Thoracic aorta (tissue), 2 donors: Measurements from ENCODE around the gene OSBPL5. TPM values are rescaled to one million over a fixed set of nuclear protein-coding genes. Genes with fewer than 3 reads are reported as not detected.
A peak's percentile ranks its signal among the peaks of the same experiment; 100 is the strongest.
"Not testable (repeated sequence)": the region's sequence is repeated elsewhere in the genome, so short reads cannot be mapped to it uniquely, and the experiment has no call there.

Source experiments
- ATAC-seq: fragments of 150-250 bp; one replicate; pipeline ENCODE4 v1.8.0; 2017; ENCODE audit warnings: low read depth; ENCODE audit not compliant: insufficient number of reproducible peaks, low FRiP score
- DNase-seq: peaks from one replicate; pipeline ENCODE4 v3.0.0-alpha.2; 2020; ENCODE audit warnings: low spot score
- H3K27ac ChIP-seq, 2 donors: fragments of 200-600 bp; sonication (generic); 1 replicate in 1 of 2; 2 replicates in 1 of 2; pipeline ENCODE4 v1.5.1; 2016; ENCODE audit warnings: mild to moderate bottlenecking in 2 of 2, moderate library complexity in 2 of 2
- H3K27me3 ChIP-seq: fragments of 200-600 bp; sonication (generic); replicated peaks from 2 replicates; pipeline ENCODE4 v1.6.0; 2016; ENCODE audit warnings: mild to moderate bottlenecking; ENCODE audit not compliant: insufficient read depth
- H3K36me3 ChIP-seq: fragments of 200-600 bp; sonication (generic); one replicate; pipeline ENCODE4 v1.5.1; 2016
- H3K4me1 ChIP-seq, 2 donors: fragments of 200-600 bp; sonication (generic); 1 replicate in 1 of 2; 2 replicates in 1 of 2; pipeline versions ENCODE4 v1.5.1 to v1.6.0; 2016; ENCODE audit warnings: low read depth in 2 of 2, mild to moderate bottlenecking in 1 of 2; ENCODE audit not compliant: control insufficient read depth in 1 of 2
- H3K4me3 ChIP-seq: fragments of 200-600 bp; sonication (generic); 2 replicates; pipeline ENCODE4 v1.5.1; 2016; ENCODE audit warnings: mild to moderate bottlenecking
- H3K9me3 ChIP-seq: fragments of 200-600 bp; sonication (generic); 2 replicates; pipeline ENCODE4 v1.5.1; 2016
- total RNA-seq, 2 donors: library from RNA; depleted of rRNA; stranded (reverse); fragments of >200 nt; gene quantifications; one replicate each; pipeline versions ENCODE4 v1.1.0 to v1.2.3, GENCODE V29; 2016
- TF ChIP-seq, protein P1 (sequence below): fragments of 200-600 bp; sonication (generic); IDR thresholded peaks from one replicate; pipeline ENCODE4 v1.5.1; 2019; ENCODE audit warnings: antibody characterized with exemption

Gene OSBPL5
- total RNA-seq, 2 donors from 2014 or later, result 99.9 to 121 TPM

DNA sequence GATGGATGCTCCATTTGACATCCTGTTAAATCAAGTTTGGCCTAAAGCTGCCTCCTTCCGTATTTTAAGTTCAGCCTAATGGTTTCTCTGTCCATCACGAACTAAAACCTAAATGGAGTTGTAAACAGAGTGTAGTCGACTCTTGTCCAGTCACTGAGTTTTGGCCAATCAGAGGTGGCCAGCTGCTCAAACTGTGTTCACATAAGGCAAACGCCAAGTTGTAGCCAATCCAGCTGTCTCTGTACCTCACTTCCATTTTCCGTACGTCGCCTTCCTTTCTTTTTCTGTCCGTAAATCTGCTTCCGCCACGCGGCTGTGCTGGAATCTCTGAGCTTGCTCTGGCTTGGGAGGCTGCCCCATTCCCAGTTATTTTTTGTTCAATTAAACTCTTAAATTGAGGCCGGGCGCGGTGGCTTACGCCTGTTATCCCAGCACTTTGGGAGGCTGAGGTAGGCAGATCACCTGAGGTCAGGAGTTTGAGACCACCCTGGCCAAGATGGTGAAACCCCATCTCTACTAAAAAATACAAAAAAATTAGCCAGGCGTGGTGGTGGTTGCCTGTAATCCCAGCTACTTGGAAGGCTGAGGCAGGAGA, 87.2 kb downstream of the OSBPL5 start:
- H3K27me3 ChIP-seq, result no peaks in the 10 kb centered on the region
- TF ChIP-seq, protein P1, sequence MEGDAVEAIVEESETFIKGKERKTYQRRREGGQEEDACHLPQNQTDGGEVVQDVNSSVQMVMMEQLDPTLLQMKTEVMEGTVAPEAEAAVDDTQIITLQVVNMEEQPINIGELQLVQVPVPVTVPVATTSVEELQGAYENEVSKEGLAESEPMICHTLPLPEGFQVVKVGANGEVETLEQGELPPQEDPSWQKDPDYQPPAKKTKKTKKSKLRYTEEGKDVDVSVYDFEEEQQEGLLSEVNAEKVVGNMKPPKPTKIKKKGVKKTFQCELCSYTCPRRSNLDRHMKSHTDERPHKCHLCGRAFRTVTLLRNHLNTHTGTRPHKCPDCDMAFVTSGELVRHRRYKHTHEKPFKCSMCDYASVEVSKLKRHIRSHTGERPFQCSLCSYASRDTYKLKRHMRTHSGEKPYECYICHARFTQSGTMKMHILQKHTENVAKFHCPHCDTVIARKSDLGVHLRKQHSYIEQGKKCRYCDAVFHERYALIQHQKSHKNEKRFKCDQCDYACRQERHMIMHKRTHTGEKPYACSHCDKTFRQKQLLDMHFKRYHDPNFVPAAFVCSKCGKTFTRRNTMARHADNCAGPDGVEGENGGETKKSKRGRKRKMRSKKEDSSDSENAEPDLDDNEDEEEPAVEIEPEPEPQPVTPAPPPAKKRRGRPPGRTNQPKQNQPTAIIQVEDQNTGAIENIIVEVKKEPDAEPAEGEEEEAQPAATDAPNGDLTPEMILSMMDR, result no peak
- H3K4me1 ChIP-seq, result peaks cover 0 to 9% of the 10 kb centered on the region in 2 donors
- no peaks in the 10 kb centered on the region for H3K36me3 ChIP-seq
- no peak overlapping the region for H3K27ac ChIP-seq
- no peak for DNase-seq
- no peaks in the 10 kb centered on the region for H3K9me3 ChIP-seq
- no peak for ATAC-seq
- no peak overlapping the region for H3K4me3 ChIP-seq

DNA sequence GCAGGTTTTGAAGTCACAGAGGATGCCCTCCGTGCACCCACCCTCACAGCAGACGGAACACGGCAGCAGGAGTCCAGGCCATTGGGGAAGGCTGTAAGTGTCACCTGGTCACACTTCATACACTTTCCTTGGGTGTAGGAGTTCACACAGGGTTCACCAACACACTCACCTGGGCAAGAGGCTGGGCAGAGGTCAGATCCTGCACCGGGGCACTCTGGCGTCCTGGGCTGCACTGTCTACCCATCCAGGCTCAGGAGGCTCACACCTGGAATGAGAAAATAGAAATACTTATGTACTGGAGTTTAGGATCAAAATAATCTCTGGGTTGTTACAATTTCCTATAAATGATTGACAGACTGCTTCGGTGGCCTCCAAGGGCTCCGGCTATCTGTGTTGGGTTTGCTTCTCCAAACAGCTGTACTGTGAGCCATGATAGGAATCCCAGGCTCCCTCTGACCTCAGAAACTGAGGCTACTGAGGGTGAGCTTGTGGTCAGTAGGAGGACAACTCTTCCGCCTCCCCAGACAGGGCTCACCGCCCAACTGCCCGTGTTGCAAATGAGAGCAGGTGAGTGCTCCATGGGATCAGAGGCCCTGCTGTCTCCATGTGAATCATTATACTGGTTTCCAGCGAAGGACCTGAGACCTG, 87.8 kb downstream of the OSBPL5 start:
- ATAC-seq, result no peak
- no peaks in the 10 kb centered on the region for H3K27me3 ChIP-seq
- DNase-seq, result no peak

DNA sequence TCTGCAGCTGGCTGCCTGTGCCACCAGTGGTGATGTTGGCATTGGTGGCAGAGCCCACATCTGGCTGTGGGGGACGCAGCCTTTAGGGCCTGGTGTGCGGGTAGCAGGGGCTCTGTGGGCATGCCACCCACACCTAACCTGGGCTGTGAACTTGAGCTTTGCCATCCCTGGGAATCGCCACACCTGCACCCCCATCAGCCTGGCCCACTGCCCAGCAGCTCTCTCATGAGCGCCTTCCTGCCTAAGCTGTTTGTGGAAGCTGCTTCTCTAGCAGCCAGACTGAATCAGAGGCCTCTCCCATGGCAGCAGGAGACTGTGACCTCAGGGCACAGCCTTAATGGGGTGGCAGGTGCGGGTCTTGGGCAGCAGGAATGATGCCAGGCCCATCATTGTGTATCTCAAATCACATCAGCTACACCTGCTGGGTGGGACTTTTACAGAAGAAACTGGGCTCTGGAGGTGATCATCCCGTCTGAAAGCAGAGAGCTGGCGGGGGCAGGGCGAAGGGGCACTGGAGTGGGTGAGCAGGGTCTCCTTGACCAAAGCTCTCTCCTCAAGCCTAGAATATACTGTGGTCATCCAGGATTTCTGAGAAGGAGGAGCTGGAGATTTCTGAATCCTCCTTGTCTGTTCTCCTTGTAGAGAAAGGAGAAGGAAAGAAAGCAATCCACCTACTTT, 90.1 kb downstream of the OSBPL5 start:
- Histone ChIP-seq H3K36me3 (no peaks in the 10 kb centered on the region), H3K27me3 (no peaks in the 10 kb centered on the region), H3K9me3 (no peaks in the 10 kb centered on the region), H3K27ac (no peak overlapping the region), H3K4me3 (no peak overlapping the region), H3K4me1 (peaks cover 0 to 12% of the 10 kb centered on the region in 2 donors)
- DNase-seq, result no peak
- ATAC-seq, result no peak
- TF ChIP-seq, protein P1, result no peak

More for the DNA sequence above, 87.8 kb downstream of the OSBPL5 start:
- Histone ChIP-seq H3K9me3 (no peaks in the 10 kb centered on the region), H3K36me3 (no peaks in the 10 kb centered on the region), H3K27ac (no peak overlapping the region), H3K4me3 (no peak overlapping the region), H3K4me1 (peaks cover 0 to 12% of the 10 kb centered on the region in 2 donors)
- TF ChIP-seq, protein P1, result no peak

DNA sequence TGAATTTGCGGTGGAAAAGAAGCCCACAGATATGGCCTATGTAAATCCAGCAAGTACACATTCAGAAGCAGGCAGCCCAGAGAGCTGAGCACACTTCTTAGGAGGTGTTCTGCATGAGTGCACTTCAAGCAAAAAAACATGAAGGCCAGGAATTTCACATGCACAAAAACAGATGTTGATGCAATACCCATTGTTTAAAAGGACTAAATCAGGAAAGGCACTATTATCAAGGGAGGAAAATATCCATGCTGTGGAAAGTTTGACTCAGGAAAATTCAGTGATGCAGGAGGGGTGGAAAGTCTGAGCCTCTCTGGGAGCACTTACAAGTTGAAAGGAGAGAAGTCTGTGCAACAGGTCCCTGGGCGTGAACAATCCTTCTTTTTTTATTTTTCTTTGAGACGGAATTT, 92.1 kb downstream of the OSBPL5 start:
- no peaks in the 10 kb centered on the region for H3K9me3 ChIP-seq
- H3K4me3 ChIP-seq, result no peak overlapping the region
- peaks cover 0 to 12% of the 10 kb centered on the region in 2 donors for H3K4me1 ChIP-seq
- peak overlapping the region in 1 of 2 donors; percentile 42 for H3K27ac ChIP-seq
- TF ChIP-seq, protein P1, result no peak
- peak; percentile 92 for ATAC-seq
- DNase-seq, result no peak
- no peaks in the 10 kb centered on the region for H3K27me3 ChIP-seq
- no peaks in the 10 kb centered on the region for H3K36me3 ChIP-seq

DNA sequence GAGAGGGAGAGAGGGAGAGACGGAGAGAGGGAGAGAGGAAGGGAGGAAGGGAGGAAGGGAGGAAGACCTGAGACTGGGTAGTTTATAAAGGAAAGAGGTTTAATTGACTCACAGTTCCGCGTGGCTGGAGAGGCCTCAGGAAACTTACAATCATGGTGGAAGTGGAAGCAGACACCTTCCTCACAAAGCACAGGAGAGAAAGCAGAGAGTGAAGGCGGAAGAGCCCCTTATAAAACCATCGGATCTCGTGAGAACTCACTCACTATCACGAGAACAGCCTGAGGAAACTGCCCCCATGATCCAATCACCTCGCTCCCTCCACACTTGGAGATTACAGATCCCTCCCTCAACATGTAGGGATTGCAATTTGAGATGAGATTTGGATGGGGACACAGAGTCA, 95.7 kb downstream of the OSBPL5 start:
- no peak overlapping the region for H3K27ac ChIP-seq
- DNase-seq (no peak), ATAC-seq (no peak)
- H3K9me3 ChIP-seq, result no peaks in the 10 kb centered on the region
- peaks cover 0 to 12% of the 10 kb centered on the region in 2 donors for H3K4me1 ChIP-seq
- H3K4me3 ChIP-seq, result no peak overlapping the region
- no peaks in the 10 kb centered on the region for H3K27me3 ChIP-seq
- no peaks in the 10 kb centered on the region for H3K36me3 ChIP-seq
- TF ChIP-seq, protein P1, result no peak

DNA sequence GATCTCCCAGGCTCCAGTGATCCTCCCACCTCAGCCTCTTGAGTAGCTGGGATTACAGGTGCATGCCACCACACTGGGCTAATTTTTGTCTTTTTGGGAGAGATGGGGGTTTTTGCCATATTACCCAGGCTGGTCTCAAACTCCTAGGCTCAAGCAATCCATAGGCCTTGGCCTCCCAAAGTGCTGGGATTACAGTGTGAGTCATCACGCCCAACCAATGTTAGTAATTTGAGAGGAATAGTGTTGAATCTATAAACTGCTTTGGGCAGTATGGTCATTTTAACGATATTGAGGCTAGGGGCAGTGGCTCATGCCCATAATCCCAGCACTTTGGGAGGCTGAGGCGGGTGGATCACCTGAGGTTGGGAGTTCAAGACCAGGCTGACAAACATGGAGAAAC, 98.8 kb downstream of the OSBPL5 start:
- DNase-seq, H3K9me3 ChIP-seq, H3K27me3 ChIP-seq, H3K36me3 ChIP-seq, ATAC-seq, H3K4me1 ChIP-seq, H3K27ac ChIP-seq, H3K4me3 ChIP-seq: not testable (repeated sequence)

DNA sequence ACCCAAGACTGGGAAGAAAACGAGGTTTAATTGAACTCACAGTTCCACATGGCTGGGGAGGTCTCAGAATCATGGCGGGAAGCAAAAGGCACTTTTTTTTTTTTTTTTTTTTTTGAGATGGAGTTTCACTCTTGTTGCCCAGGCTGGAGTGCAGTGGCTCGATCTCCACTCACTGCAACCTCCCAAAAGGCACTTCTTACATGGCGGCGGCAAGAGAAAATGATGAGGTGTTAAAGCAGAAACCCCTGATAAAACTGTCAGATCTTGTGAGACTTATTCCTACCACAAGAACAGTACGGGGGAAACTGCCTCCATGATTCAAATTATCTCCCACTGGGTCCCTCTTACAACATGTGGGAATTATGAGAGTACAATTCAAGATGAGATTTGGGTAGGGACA, 100.4 kb downstream of the OSBPL5 start:
- H3K4me1 ChIP-seq, DNase-seq, H3K36me3 ChIP-seq, ATAC-seq, H3K9me3 ChIP-seq, H3K27ac ChIP-seq, H3K4me3 ChIP-seq, H3K27me3 ChIP-seq: not testable (repeated sequence)
